ENCODE measurements around the gene TRIM47. TPM values are rescaled to one million over a fixed set of nuclear protein-coding genes. Genes with fewer than 3 reads are reported as not detected.
"Not testable (repeated sequence)": the region's sequence is repeated elsewhere in the genome, so short reads cannot be mapped to it uniquely, and the experiment has no call there.

TRIM47 gene
- total and polyA plus RNA-seq, 8 donors, result 13.4 to 63.8 (median 20.8) TPM

GRCh38 chr17:75864448-75864871, 13.9 kb downstream of the TRIM47 start:
- H3K36me3 ChIP-seq, result no peaks in the 10 kb centered on the region

DNA sequence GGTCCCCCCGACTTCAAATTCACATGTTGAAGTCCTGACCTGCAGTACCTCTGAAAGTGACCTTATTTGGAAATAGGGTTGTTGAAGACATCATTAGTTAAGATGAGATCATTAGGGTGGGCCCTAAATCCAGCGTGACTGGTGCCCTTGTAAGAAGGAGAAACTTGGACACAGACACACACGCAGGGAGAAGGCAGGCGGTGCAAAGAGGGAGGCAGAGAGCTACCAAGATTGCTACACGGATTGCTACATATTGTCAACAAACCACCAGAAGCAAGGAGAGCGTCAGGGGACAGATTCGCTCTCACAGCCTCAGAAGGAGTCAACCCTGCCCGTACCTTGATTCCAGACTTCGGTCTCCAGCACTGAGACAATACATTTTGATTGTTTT, 16.5 kb downstream of the TRIM47 start:
- Histone ChIP-seq H3K27ac (peak overlapping the region in 1 of 2 donors; percentile 31), H3K27me3 (no peaks in the 10 kb centered on the region), H3K9me3 (no peaks in the 10 kb centered on the region), H3K36me3 (no peaks in the 10 kb centered on the region), H3K4me3 (no peak overlapping the region), H3K4me1 (peaks cover 15 to 53% of the 10 kb centered on the region in 2 donors)
- ATAC-seq, result no peak
- no peak for DNase-seq
- intact Hi-C loops (cut with DNase I), result no loop called here
- TF ChIP-seq, protein P1, sequence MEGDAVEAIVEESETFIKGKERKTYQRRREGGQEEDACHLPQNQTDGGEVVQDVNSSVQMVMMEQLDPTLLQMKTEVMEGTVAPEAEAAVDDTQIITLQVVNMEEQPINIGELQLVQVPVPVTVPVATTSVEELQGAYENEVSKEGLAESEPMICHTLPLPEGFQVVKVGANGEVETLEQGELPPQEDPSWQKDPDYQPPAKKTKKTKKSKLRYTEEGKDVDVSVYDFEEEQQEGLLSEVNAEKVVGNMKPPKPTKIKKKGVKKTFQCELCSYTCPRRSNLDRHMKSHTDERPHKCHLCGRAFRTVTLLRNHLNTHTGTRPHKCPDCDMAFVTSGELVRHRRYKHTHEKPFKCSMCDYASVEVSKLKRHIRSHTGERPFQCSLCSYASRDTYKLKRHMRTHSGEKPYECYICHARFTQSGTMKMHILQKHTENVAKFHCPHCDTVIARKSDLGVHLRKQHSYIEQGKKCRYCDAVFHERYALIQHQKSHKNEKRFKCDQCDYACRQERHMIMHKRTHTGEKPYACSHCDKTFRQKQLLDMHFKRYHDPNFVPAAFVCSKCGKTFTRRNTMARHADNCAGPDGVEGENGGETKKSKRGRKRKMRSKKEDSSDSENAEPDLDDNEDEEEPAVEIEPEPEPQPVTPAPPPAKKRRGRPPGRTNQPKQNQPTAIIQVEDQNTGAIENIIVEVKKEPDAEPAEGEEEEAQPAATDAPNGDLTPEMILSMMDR (IDR thresholded peaks at IDR 0.05), result no peak

More at GRCh38 chr17:75864448-75864871, 13.9 kb downstream of the TRIM47 start:
- H3K27ac ChIP-seq, result peak overlapping the region; percentile 50 to 75
- H3K4me3 ChIP-seq, result no peak overlapping the region
- H3K9me3 ChIP-seq, result no peaks in the 10 kb centered on the region
- intact Hi-C loops (cut with DNase I), result no loop called here
- peaks cover 17 to 29% of the 10 kb centered on the region in 2 donors for H3K4me1 ChIP-seq
- TF ChIP-seq, protein P1 (IDR thresholded peaks at IDR 0.05), result no peak
- no peaks in the 10 kb centered on the region for H3K27me3 ChIP-seq
- ATAC-seq (peak; percentile 87), DNase-seq (peak in 3 of 4 donors; percentile 69 to 98 (median 96))

- H3K27me3 ChIP-seq; H3K4me3 ChIP-seq; ATAC-seq; H3K36me3 ChIP-seq; DNase-seq; H3K9me3 ChIP-seq; intact Hi-C loops (cut with DNase I): not testable (repeated sequence)
- peak overlapping the region; percentile 86 to 93 for H3K27ac ChIP-seq
- peaks cover 8 to 54% of the 10 kb centered on the region in 2 donors for H3K4me1 ChIP-seq
These were observed 19.0 kb downstream of the TRIM47 start for GRCh38 chr17:75859358-75859757.

- ATAC-seq, result peak; percentile 32
- Histone ChIP-seq H3K27ac (peak overlapping the region; percentile 97 to 98), H3K36me3 (peaks cover 2 to 17% of the 10 kb centered on the region in 2 donors), H3K9me3 (no peaks in the 10 kb centered on the region), H3K4me1 (peaks cover 13 to 72% of the 10 kb centered on the region in 2 donors), H3K4me3 (peak overlapping the region; percentile 76 to 79), H3K27me3 (no peaks in the 10 kb centered on the region)
- peak in 1 of 4 donors; percentile 66 for DNase-seq
- TF ChIP-seq, protein P1 (IDR thresholded peaks at IDR 0.05), result no peak
- intact Hi-C loops (cut with DNase I), result no loop called here
These were observed 22.2 kb downstream of the TRIM47 start for GRCh38 chr17:75856062-75856756.

DNA sequence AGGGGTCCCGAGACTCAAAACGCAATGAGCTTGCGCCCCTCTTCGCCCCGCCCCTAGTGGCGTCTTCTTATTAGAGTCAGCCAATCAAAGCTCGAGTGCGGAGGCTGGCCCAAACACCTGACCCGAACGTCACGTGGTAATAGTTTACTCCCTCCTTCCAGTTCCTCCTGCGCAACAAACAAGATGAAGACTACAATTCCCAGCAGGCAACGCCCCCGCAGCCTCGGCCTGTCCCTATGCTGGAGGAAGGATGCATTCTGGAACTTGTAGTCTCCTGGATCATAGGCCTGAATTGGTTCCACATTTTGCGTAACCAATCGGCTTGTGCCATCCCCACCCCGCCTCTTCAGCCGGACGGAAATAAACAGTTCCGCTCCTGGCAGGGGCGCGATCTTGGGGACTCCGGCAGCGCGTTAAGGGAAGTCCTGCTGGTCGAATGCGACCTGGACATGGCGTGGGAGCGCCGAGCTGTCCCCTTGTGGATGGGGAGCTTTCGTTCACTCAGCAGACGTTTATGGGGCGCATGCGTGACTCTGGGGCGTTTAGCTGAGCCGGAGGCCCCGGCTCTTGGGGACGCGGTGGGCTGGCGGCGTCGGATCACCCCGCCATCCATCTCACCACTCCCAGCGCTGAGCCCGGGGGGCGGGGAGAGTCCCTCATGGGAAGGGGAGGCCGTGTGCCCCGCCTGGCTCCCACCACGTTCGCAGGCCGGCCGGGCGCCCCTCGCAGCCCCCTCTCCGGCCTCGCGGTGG, 22.9 kb downstream of the TRIM47 start, which contains the start of gene WBP2:
TSS of gene WBP2 (minus strand) at position 26 of the 752 bp plus-strand sequence. CDS start 38 bp downstream, outside the sequence.
- Histone ChIP-seq H3K9me3 (no peaks in the 10 kb centered on the region), H3K27ac (peak within 1 kb of the TSS; percentile 97 to 98), H3K4me1 (peaks cover 13 to 70% of the 10 kb centered on the region in 2 donors), H3K36me3 (peaks cover 2 to 24% of the 10 kb centered on the region in 2 donors), H3K4me3 (peak within 1 kb of the TSS; percentile 76 to 79), H3K27me3 (no peaks in the 10 kb centered on the region)
- ATAC-seq, result peak; percentile 93
- peak; percentile 95 to 100 (median 99) for DNase-seq
- intact Hi-C loops (cut with DNase I), result no loop called here
- TF ChIP-seq, protein P1 (IDR thresholded peaks at IDR 0.05), result peak; percentile 24 to 30
